Subcutaneous adipose tissue (tissue), 4 donors: Measurements from ENCODE around the gene NECTIN4. TPM values are rescaled to one million over a fixed set of nuclear protein-coding genes. Genes with fewer than 3 reads are reported as not detected.

Experiments used
- small RNA-seq: library from RNA; depleted of rRNA; stranded (forward); fragments of <200 nt; gene quantifications from one replicate; pipeline ENCODE3, GENCODE V24; 2016
- total RNA-seq, 4 donors: library from RNA; depleted of rRNA; stranded (reverse); fragments of >200 nt; gene quantifications; one replicate each; pipeline ENCODE4 v1.1.0, GENCODE V29; 2016
- TF ChIP-seq, protein P1 (sequence below): fragments of 450-650 bp; IDR thresholded peaks from one replicate; pipeline ENCODE4 v1.5.1; 2016; ENCODE audit warnings: low read depth, mild to moderate bottlenecking, control low read depth, antibody characterized with exemption, moderate library complexity

NECTIN4 gene
- total RNA-seq, 4 donors from 2014 or later, result 0.22 to 2.4 TPM; not detected in 2

DNA sequence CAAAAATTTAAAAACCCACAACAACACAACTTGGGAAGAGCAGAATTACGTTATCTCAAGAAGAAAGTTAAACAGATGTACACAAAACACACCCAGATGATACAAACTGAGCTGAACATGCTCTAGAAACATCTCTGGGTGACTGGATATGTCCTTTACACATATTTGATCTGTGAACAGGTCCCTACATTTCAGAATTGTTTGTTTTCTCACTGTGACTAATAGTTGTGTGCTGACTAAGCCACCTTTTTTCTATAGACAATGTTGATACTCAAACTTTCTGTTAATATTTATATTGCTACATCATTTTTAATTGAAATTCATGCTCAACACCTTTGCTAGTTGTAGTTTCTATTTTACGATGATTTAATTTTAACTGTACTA is 67.4 kb downstream of the NECTIN4 start:
- TF ChIP-seq, protein P1, sequence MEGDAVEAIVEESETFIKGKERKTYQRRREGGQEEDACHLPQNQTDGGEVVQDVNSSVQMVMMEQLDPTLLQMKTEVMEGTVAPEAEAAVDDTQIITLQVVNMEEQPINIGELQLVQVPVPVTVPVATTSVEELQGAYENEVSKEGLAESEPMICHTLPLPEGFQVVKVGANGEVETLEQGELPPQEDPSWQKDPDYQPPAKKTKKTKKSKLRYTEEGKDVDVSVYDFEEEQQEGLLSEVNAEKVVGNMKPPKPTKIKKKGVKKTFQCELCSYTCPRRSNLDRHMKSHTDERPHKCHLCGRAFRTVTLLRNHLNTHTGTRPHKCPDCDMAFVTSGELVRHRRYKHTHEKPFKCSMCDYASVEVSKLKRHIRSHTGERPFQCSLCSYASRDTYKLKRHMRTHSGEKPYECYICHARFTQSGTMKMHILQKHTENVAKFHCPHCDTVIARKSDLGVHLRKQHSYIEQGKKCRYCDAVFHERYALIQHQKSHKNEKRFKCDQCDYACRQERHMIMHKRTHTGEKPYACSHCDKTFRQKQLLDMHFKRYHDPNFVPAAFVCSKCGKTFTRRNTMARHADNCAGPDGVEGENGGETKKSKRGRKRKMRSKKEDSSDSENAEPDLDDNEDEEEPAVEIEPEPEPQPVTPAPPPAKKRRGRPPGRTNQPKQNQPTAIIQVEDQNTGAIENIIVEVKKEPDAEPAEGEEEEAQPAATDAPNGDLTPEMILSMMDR, result no peak

DNA sequence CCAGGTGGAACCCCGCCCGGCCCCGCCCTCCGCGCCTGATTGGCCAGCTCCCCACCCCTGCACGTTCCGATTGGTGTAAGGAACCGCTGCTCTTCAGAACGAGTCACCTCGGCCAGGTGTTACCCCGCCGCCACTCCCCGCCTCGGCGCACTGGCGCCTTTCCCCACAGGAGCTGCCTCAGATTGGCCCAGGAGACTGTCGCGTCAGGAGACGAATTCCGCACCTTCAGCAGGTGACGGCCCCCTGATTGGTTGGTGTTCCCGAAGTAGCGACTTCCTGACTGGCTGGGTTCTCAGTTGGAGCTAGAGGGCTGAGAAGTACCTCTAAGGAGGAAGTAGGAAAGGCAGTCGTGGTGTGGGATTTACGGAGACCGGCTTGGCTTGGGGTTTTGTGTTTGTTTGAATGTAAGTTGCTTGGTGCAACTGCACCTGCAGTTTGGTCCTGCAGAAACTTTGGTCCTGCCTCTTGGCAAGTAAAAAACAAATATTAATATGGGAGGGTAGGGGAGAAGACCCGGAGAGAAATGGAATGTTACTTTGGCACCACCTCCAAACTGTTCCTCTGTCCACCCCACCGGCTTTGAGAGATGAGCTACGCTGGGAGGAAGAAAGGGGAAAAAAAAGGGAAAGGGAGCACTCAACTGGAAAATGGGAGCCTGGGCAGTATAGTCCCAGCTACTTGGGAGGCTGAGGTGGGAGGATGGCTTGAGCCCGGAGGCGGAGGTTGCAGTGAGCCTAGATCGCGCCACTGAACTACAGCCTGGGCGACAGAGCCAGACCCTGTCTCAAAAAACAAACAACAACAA is 68.0 kb downstream of the NECTIN4 start:
- TF ChIP-seq, protein P1, result no peak

Small RNA genes within 50 kb of the gene (small RNA-seq; reads per million reads assigned to genes)
- gene AL591806.2, result not detected

Other genes with a start within 250 kb of the NECTIN4 start
- gene CD244, start 226.7 kb downstream of the NECTIN4 start, total RNA-seq, result 1 to 10 TPM in 1 of 4 donors, under 1 TPM in 1, not detected in 2; 0.88 to 3.2 TPM
- gene ITLN1, start 204.4 kb downstream of the NECTIN4 start, total RNA-seq, result 100 to 1,000 TPM in 1 of 4 donors, not detected in 3; 145 TPM
- not detected for gene ITLN2, start 134.7 kb downstream of the NECTIN4 start, total RNA-seq
- 100 to 1,000 TPM in 1 of 4 donors, 10 to 100 TPM in 3; 38.6 to 133 (median 51.5) TPM for gene F11R, start 68.4 kb downstream of the NECTIN4 start, total RNA-seq
- 10 to 100 TPM in 3 of 4 donors, 1 to 10 TPM in 1; 8.6 to 65.4 (median 43.8) TPM for gene TSTD1, start 50.6 kb downstream of the NECTIN4 start, total RNA-seq
- 10 to 100 TPM; 40.1 to 81.4 (median 74.9) TPM for gene USF1, start 43.6 kb downstream of the NECTIN4 start, total RNA-seq
- 10 to 100 TPM in 3 of 4 donors, 1 to 10 TPM in 1; 6.0 to 46.9 (median 17.6) TPM for gene ARHGAP30, start 19.7 kb downstream of the NECTIN4 start, total RNA-seq
- gene KLHDC9, start 8.8 kb upstream of the NECTIN4 start, total RNA-seq, result 1 to 10 TPM in 2 of 4 donors, under 1 TPM in 1, not detected in 1; 0.68 to 4.8 (median 1.7) TPM
- gene PFDN2, start 28.5 kb upstream of the NECTIN4 start, total RNA-seq, result 10 to 100 TPM; 35.0 to 57.1 (median 42.5) TPM
- gene NIT1, start 28.5 kb upstream of the NECTIN4 start, total RNA-seq, result 10 to 100 TPM; 20.4 to 41.1 (median 35.3) TPM
- 10 to 100 TPM; 25.2 to 36.8 (median 36.4) TPM for gene DEDD, start 43.1 kb upstream of the NECTIN4 start, total RNA-seq
- 100 to 1,000 TPM in 1 of 4 donors, 10 to 100 TPM in 3; 41.8 to 109 (median 65.4) TPM for gene UFC1, start 64.4 kb upstream of the NECTIN4 start, total RNA-seq
- 10 to 100 TPM in 2 of 4 donors, 1 to 10 TPM in 2; 8.8 to 19.6 (median 11.0) TPM for gene USP21, start 69.9 kb upstream of the NECTIN4 start, total RNA-seq
- 10 to 100 TPM in 3 of 4 donors, 1 to 10 TPM in 1; 7.7 to 28.4 (median 17.8) TPM for gene PPOX, start 76.9 kb upstream of the NECTIN4 start, total RNA-seq
- 10 to 100 TPM; 11.7 to 25.3 (median 19.8) TPM for gene B4GALT3, start 87.9 kb upstream of the NECTIN4 start, total RNA-seq
- gene ADAMTS4, start 109.5 kb upstream of the NECTIN4 start, total RNA-seq, result 10 to 100 TPM; 16.8 to 79.3 (median 33.9) TPM
- 100 to 1,000 TPM in 2 of 4 donors, 10 to 100 TPM in 2; 74.7 to 125 (median 106) TPM for gene NDUFS2, start 112.8 kb upstream of the NECTIN4 start, total RNA-seq
- 100 to 1,000 TPM in 3 of 4 donors, 10 to 100 TPM in 1; 39.6 to 510 (median 152) TPM for gene FCER1G, start 125.7 kb upstream of the NECTIN4 start, total RNA-seq
- gene APOA2, start 134.1 kb upstream of the NECTIN4 start, total RNA-seq, result not detected
- gene TOMM40L, start 136.5 kb upstream of the NECTIN4 start, total RNA-seq, result 10 to 100 TPM in 2 of 4 donors, 1 to 10 TPM in 2; 7.5 to 10.6 (median 9.9) TPM
- gene NR1I3, start 148.6 kb upstream of the NECTIN4 start, total RNA-seq, result not detected
- not detected for gene PCP4L1, start 169.2 kb upstream of the NECTIN4 start, total RNA-seq
- gene MPZ, start 220.4 kb upstream of the NECTIN4 start, total RNA-seq, result 1 to 10 TPM; 2.4 to 7.8 (median 3.9) TPM
- gene SDHC, start 224.8 kb upstream of the NECTIN4 start, total RNA-seq, result 10 to 100 TPM; 27.1 to 41.8 (median 34.4) TPM